AG09309 (cell line): ENCODE measurements around the gene EVL.

Experiments used
- DNase-seq: peaks from one replicate; pipeline ENCODE4 v3.0.0-alpha.2; 2010; ENCODE audit warnings: low read depth
- H3K4me3 ChIP-seq: 2 replicates; pipeline ENCODE4 v1.5.1; 2011; ENCODE audit warnings: mild to moderate bottlenecking, low read depth, low read length, moderate library complexity; ENCODE audit not compliant: control insufficient read depth
- TF ChIP-seq, protein P1 (sequence below): IDR thresholded peaks from 2 replicates; pipeline ENCODE4 v1.5.1; 2011; ENCODE audit warnings: mild to moderate bottlenecking, low read depth, low read length, inconsistent platforms; ENCODE audit not compliant: insufficient read depth, control insufficient read depth; ENCODE audit errors: missing control alignments

Gene EVL

DNA sequence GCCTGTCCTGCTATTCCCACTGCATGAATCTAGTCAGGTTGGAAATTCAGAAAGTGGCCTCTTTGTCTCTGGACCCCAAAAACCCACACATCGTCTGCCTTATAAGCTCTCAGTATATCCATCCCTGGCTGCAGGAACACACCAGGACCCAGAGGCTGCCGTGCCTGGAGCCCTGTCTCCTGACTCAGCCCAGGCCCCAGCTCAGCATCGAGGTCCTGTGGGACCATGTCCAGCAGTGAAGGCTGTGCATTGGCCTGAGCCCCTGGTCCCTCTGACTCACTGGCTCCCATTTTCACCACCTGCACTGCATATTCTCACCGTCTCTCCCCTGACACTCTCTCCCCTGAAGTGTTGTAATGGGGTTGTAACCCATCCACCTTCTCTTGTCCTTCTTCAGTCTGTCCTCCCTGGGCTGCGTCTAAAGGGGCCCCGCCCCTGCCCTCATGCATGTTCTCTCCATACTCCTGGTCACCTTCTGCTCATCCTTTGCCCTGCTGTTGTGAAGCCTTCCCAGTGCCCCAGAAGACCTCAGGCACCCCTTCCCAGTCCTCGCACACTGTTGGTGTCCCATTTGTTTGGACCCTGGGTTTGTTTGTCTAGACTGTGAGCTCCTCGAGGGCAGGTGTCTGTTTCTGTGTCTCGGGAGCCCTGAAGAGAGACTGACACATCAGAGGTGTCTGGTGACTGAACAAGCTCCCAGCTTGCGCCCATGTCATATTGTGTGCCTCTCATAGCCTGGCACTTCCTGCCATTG, 43.8 kb downstream of the EVL start:
- TF ChIP-seq, protein P1, sequence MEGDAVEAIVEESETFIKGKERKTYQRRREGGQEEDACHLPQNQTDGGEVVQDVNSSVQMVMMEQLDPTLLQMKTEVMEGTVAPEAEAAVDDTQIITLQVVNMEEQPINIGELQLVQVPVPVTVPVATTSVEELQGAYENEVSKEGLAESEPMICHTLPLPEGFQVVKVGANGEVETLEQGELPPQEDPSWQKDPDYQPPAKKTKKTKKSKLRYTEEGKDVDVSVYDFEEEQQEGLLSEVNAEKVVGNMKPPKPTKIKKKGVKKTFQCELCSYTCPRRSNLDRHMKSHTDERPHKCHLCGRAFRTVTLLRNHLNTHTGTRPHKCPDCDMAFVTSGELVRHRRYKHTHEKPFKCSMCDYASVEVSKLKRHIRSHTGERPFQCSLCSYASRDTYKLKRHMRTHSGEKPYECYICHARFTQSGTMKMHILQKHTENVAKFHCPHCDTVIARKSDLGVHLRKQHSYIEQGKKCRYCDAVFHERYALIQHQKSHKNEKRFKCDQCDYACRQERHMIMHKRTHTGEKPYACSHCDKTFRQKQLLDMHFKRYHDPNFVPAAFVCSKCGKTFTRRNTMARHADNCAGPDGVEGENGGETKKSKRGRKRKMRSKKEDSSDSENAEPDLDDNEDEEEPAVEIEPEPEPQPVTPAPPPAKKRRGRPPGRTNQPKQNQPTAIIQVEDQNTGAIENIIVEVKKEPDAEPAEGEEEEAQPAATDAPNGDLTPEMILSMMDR, result no peak
- no peak overlapping the region for H3K4me3 ChIP-seq
- no peak for DNase-seq

DNA sequence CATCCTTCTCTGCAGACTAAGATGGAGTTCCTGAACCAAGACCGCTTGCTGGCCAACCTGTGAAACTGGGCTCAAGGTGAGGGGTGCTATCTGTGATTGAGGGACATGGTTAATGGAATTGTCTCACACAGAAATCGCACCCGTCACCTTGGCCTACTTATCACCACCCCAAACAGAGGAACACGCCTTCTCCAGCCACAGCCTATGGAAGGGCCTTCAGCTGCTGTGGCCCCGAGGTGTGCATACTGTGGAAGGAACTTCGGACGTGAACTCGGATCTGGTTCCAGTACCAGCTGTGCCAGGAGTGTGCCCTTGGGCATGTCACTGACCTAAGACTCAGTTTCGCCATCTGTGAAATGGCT, 44.4 kb downstream of the EVL start:
- DNase-seq, result no peak
- H3K4me3 ChIP-seq, result no peak overlapping the region
- TF ChIP-seq, protein P1, result no peak

DNA sequence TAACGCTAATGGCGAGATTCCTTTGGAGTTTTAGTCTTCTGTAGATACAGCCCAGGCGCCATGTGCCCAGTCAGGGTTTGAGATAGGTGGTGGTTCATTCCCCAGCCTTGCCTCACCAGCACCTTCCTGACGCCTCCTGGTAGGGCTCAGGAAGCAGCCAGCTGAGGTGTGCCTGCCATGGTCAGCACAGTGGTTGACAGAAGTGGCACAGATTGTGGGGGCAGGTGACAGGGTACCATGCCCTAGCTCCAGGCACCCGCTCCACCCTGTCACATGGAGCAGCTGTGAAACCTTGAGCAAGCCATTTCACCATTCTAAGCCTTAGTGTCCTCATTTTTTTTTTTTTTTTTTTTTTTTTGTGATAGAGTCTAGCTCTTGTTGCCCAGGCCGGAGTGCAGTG, 45.6 kb downstream of the EVL start:
- no peak overlapping the region for H3K4me3 ChIP-seq
- DNase-seq, result no peak
- TF ChIP-seq, protein P1, result no peak

DNA sequence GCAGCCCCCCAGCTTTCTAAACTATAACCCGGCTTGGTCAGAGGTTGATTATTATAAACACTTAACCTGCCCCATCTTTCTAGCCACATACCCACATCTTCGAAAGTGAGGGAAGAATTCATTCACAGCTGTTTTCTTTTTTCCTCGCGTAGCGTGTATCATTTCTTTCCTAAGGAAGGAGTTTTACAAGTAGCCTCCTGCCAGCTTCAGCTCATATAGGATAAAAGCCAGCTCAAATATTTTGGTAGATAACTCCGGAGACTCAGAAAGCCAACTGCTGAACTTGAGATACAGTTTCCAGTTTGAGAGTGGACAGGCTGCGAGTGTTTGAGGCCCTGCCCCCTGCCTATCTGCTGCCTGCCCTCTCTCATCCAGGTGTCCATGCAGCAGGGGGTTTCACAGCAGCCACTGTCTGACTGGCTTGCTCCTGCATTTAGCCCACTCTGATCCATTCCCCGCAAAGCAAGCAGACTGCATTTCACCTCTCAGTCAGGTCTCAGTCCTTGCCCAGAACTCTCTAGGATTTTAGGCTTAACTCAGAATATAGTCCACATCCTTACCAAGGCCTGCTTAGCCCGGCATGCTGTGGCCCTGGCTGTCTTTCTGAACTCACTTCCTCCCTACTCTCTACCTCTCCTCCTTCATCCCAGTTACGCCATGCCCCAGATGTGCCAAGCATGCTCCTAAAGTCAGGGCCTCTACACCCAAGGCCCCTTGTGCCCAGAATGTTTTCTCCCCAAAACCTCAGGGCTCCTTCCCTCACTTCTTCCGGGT, 46.9 kb downstream of the EVL start:
- TF ChIP-seq, protein P1, result no peak
- H3K4me3 ChIP-seq, result no peak overlapping the region
- no peak for DNase-seq

DNA sequence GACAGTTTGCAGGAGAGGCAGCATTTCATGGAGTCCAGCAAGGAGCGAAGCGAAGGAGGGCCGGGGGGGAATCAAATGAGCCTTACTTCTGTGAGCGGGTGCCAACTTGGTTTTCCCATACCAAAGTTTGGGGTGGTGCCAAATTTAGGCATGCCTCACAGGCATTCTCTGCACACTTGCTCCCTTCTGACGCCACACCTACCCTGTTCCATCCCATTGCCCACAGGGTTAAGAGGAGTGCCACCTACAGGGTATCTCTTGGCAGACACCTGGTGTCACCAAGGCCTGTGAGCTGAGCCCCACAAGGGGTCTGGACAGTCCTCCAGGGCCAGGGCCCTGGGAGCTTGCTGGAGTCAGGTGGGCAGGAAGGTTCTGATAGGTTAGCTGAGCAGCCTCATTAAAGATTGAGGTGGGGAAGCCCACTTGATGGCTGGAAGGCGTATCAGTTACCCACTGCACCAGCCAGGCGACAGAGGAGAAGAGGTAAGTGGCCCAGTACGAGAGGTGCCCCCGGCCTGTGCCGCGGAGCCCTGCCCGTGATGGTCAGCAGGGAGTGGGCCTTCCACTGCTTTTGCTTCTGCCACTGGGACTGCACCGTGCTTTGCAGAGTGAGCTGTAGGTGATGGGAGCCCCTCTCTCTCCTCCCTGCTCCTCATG, 49.0 kb downstream of the EVL start:
- H3K4me3 ChIP-seq, result no peak overlapping the region
- no peak for DNase-seq
- TF ChIP-seq, protein P1, result no peak

DNA sequence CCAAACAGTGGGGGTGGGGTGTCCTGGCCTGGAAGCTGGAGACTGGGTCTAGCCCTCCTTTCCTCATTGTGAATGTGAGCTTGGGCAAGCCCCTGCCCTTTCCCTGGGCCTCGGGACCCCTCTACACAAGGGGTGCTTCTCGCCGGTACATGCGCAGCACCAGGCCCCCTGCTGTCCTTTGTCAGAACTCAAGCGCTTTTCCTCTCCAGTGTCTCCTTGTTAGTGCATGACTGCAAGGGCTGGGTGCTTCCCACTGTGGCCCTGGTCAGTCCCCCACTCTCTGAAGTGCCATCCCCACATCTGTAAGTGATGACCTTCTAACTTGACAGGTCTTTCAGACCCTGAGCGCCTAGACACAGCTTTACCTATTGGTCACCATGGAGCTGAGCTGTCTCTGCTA, 50.0 kb downstream of the EVL start:
- DNase-seq, result no peak
- TF ChIP-seq, protein P1, result no peak
- H3K4me3 ChIP-seq, result no peak overlapping the region
